Activated naive CD4-positive, alpha-beta T cell treated with anti-CD3 and anti-CD28 coated beads, Interleukin-2, amount 10 ng/mL, durations not matched to agents 7 days and 5 days (primary cell): ENCODE data around the gene LCN15.
"Not testable (repeated sequence)": the region's sequence is repeated elsewhere in the genome, so short reads cannot be mapped to it uniquely, and the experiment has no call there.

Experiments used
- CTCF ChIA-PET: fragments of 350-600 bp; sonication (Branson Sonifier 250); formaldehyde crosslinking; loops from one replicate; lab custom pipeline; 2021; ENCODE audit warnings: antibody characterized with exemption; lab: Charles Lee
- DNase-seq: peaks from one replicate; pipeline ENCODE4 v3.0.0-alpha.2; 2020
- H3K27ac Mint-ChIP-seq: one replicate; pipeline ENCODE4 v1.8.0; 2021; ENCODE audit warnings: mild to moderate bottlenecking, moderate library complexity, mixed read lengths
- H3K27me3 Mint-ChIP-seq: one replicate; pipeline ENCODE4 v1.8.0; 2021; ENCODE audit warnings: mild to moderate bottlenecking, mixed read lengths
- H3K36me3 Mint-ChIP-seq: one replicate; pipeline ENCODE4 v1.8.0; 2021; ENCODE audit warnings: mixed read lengths
- H3K4me1 Mint-ChIP-seq: one replicate; pipeline ENCODE4 v1.8.0; 2021; ENCODE audit warnings: mixed read lengths
- H3K4me3 Mint-ChIP-seq: one replicate; pipeline ENCODE4 v1.8.0; 2021; ENCODE audit warnings: mild to moderate bottlenecking, moderate library complexity, mixed read lengths
- H3K9me3 Mint-ChIP-seq: one replicate; pipeline ENCODE4 v1.8.0; 2021; ENCODE audit warnings: mixed read lengths

Gene LCN15

GRCh38 chr9:136776947-136777346 lies 12.6 kb upstream of the LCN15 start:
- no peak for DNase-seq
- H3K27ac Mint-ChIP-seq: no peak overlapping the region
- H3K9me3 Mint-ChIP-seq: peaks cover 11% of the 10 kb centered on the region
- no peak overlapping the region for H3K4me3 Mint-ChIP-seq
- H3K27me3 Mint-ChIP-seq: peaks cover 53% of the 10 kb centered on the region
- H3K36me3 Mint-ChIP-seq: no peaks in the 10 kb centered on the region
- CTCF ChIA-PET: interaction anchor here (0.6 to 3.4 kb wide), 7 partner anchors 8 to 290 kb away, joined by 3 to 24 read pairs (median 8); partner anchors contain the start of genes LCN15 and LCN8
- H3K4me1 Mint-ChIP-seq: peaks cover 4% of the 10 kb centered on the region

DNA sequence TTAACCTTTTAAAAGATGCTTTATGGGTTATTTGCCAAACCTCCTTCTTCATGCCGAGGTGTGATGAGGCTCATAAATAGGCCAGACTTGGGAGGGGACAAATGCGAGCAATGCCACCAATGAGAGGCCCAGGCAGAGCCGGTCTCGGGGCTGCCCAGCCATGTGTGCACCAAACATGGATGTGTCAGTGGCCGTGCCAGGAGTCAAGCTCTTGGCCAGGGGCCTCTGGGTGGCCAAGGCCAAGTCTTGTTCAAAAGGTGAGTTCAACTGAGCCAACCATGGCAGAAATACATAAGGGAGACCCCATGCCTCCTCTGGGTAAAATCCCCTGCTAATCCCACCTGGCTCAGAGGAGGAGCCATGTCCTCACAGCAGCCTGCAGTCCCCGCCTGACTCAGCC lies 10.9 kb upstream of the LCN15 start:
- H3K27me3 Mint-ChIP-seq: peaks cover 58% of the 10 kb centered on the region
- H3K9me3 Mint-ChIP-seq: peaks cover 11% of the 10 kb centered on the region
- CTCF ChIA-PET: interaction anchor here (0.9 to 1.3 kb wide), 3 partner anchors 12 to 15 kb away, joined by 3 read pairs; no protein-coding TSS in a partner anchor

GRCh38 chr9:136774416-136775045 lies 10.2 kb upstream of the LCN15 start:
- CTCF ChIA-PET: interaction anchor here (1.1 to 1.3 kb wide), 2 partner anchors 13 to 14 kb away, joined by 3 read pairs; no protein-coding TSS in a partner anchor
- H3K9me3 Mint-ChIP-seq: peaks cover 11% of the 10 kb centered on the region
- no peaks in the 10 kb centered on the region for H3K36me3 Mint-ChIP-seq
- H3K27ac Mint-ChIP-seq: no peak overlapping the region
- no peak overlapping the region for H3K4me3 Mint-ChIP-seq
- H3K27me3 Mint-ChIP-seq: peaks cover 56% of the 10 kb centered on the region
- H3K4me1 Mint-ChIP-seq: peaks cover 4% of the 10 kb centered on the region
- no peak for DNase-seq

More for the DNA sequence above, 10.9 kb upstream of the LCN15 start:
- Mint-ChIP-seq H3K36me3 (no peaks in the 10 kb centered on the region), H3K27ac (no peak overlapping the region), H3K4me3 (no peak overlapping the region), H3K4me1 (peaks cover 4% of the 10 kb centered on the region)
- no peak for DNase-seq

DNA sequence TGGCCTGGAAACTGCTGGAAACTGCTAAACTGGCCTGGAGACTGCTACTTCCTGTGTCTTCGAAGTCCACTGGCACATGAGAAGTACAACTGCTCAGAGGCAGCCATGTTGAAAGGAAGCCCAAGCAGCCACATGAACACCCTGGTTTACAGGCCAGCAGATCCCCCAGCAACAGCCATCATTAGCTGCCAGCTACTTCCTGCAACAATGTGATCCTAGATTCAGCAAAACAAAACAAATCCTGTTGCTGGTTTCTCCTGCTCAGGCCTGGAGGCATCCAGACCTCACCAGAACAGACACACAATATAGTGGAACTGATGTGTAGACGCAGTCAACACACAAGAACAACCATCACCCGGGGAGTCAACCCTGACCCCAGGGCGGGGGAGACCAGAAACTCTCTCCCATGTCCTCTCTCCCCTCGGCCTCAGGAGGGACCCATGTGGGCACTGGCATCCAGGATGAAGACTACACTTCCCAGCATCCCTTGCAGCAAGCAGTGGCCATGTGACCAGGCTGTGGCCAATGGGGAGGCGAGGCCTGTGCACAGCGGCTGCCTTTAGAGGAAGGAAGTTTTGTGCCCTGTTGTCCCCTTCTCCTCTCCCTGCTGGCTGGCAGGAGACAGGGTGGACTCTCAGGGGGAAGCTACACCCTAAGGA lies 9.2 kb upstream of the LCN15 start:
- H3K9me3 Mint-ChIP-seq: peaks cover 11% of the 10 kb centered on the region
- no peak overlapping the region for H3K4me3 Mint-ChIP-seq
- peak; percentile 42 for DNase-seq
- peaks cover 50% of the 10 kb centered on the region for H3K27me3 Mint-ChIP-seq
- H3K4me1 Mint-ChIP-seq: peaks cover 4% of the 10 kb centered on the region
- no peaks in the 10 kb centered on the region for H3K36me3 Mint-ChIP-seq
- CTCF ChIA-PET: no interaction called here
- no peak overlapping the region for H3K27ac Mint-ChIP-seq

- CTCF ChIA-PET: interaction anchor here (2.1 to 2.5 kb wide), 2 partner anchors 16 to 263 kb away, joined by 5 to 8 read pairs; no protein-coding TSS in a partner anchor
- Mint-ChIP-seq H3K27me3 (peaks cover 55% of the 10 kb centered on the region), H3K36me3 (no peaks in the 10 kb centered on the region), H3K4me1 (peaks cover 6% of the 10 kb centered on the region), H3K4me3 (no peak overlapping the region), H3K27ac (no peak overlapping the region), H3K9me3 (peaks cover 11% of the 10 kb centered on the region)
- no peak for DNase-seq
Measured at GRCh38 chr9:136771907-136772415, 7.6 kb upstream of the LCN15 start.

GRCh38 chr9:136769710-136770191 lies 5.4 kb upstream of the LCN15 start:
- Mint-ChIP-seq H3K4me3 (no peak overlapping the region), H3K36me3 (no peaks in the 10 kb centered on the region), H3K4me1 (peaks cover 13% of the 10 kb centered on the region), H3K9me3 (peaks cover 11% of the 10 kb centered on the region), H3K27ac (no peak overlapping the region), H3K27me3 (peaks cover 59% of the 10 kb centered on the region)
- CTCF ChIA-PET: interaction anchor here (0.7 to 2.8 kb wide), 6 partner anchors 9 to 265 kb away, joined by 3 to 20 read pairs (median 4); no protein-coding TSS in a partner anchor
- DNase-seq: peak; percentile 70

- H3K4me1 Mint-ChIP-seq, H3K36me3 Mint-ChIP-seq, H3K4me3 Mint-ChIP-seq, H3K9me3 Mint-ChIP-seq: not testable (repeated sequence)
- H3K27me3 Mint-ChIP-seq: peaks cover 60% of the 10 kb centered on the region
- H3K27ac Mint-ChIP-seq: peak overlapping the region; percentile 6
- CTCF ChIA-PET: interaction anchor here (0.9 to 1.8 kb wide), 6 partner anchors 11 to 329 kb away, joined by 3 to 8 read pairs (median 4); no protein-coding TSS in a partner anchor
- peak; percentile 68 for DNase-seq
Measured at GRCh38 chr9:136766410-136767120, 2.2 kb upstream of the LCN15 start.

DNA sequence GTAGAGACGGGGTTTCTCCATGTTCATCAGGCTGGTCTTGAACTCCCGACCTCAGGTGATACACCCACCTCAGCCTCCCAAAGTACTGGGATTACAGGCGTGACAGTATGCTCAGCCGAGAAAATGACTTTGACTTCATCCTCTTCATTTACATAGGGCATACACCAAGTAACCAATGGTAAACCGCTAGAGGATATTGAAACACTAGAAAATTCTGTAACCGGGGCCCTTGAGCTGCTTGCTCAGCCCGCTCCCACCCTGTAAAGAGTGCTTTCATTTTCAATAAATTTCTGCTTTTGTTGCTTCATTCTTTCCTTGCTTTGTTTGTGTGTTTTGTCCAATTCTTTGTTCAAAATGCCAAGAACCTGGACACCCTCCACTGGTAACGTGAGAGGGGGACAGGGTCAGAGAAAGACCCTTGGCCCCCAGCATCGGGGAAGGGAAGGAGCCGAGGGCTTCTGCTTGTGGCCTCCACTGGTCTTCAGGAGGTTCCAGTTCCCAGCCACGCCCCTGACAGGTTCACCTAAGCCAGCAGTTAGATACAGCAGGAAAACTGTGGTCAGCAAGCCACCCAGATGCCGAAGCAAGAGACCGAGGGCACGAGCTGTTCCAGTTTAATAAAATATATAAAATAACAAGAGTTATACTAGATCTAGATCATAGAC lies 1.6 kb upstream of the LCN15 start:
- not testable (repeated sequence) for H3K9me3 Mint-ChIP-seq, DNase-seq, H3K4me3 Mint-ChIP-seq, H3K4me1 Mint-ChIP-seq, H3K36me3 Mint-ChIP-seq, H3K27ac Mint-ChIP-seq
- CTCF ChIA-PET: interaction anchor here (0.9 to 1.6 kb wide), 5 partner anchors 12 to 330 kb away, joined by 3 to 8 read pairs (median 4); no protein-coding TSS in a partner anchor
- H3K27me3 Mint-ChIP-seq: peaks cover 61% of the 10 kb centered on the region

- peaks cover 9% of the 10 kb centered on the region for H3K4me1 Mint-ChIP-seq
- H3K9me3 Mint-ChIP-seq: no peaks in the 10 kb centered on the region
- CTCF ChIA-PET: interaction anchor here (2.1 kb wide), 1 partner anchor 13 kb away, joined by 7 read pairs; no protein-coding TSS in a partner anchor
Measured at GRCh38 chr9:136765041-136765440, 723 bp upstream of the LCN15 start.

DNA sequence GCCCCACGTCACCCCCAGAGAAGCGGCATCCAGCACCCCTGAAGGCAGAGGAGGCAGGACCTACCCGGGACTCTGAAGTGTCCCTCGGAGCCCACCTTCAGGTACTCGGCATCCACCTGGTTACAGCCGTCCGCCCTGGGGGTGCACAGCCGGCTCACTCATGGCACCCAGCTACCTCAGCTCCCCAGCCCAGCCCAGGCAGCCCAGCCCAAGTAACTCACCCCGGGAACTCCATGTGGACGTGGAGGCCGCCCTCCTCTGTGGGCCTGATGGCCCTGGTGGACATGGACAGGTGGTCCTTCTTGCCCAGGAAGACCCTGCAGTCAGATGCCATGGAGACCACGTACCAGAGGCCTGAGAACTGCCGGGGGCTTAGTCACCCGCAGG lies 676 bp downstream of the LCN15 start:
- Mint-ChIP-seq H3K4me1 (peaks cover 9% of the 10 kb centered on the region), H3K27me3 (peaks cover 57% of the 10 kb centered on the region), H3K36me3 (no peaks in the 10 kb centered on the region), H3K9me3 (no peaks in the 10 kb centered on the region), H3K27ac (no peak overlapping the region), H3K4me3 (no peak overlapping the region)
- DNase-seq: no peak
- CTCF ChIA-PET: interaction anchor here (1.0 to 2.1 kb wide), 2 partner anchors 15 to 24 kb away, joined by 3 to 7 read pairs; no protein-coding TSS in a partner anchor

More at GRCh38 chr9:136765041-136765440, 723 bp upstream of the LCN15 start:
- Mint-ChIP-seq H3K27ac (no peak overlapping the region), H3K36me3 (no peaks in the 10 kb centered on the region), H3K27me3 (peaks cover 59% of the 10 kb centered on the region), H3K4me3 (no peak overlapping the region)
- DNase-seq: no peak

GRCh38 chr9:136762915-136763648 lies 1.2 kb downstream of the LCN15 start:
- peak; percentile 60 for DNase-seq
- H3K9me3 Mint-ChIP-seq: no peaks in the 10 kb centered on the region
- peaks cover 51% of the 10 kb centered on the region for H3K27me3 Mint-ChIP-seq
- no peak overlapping the region for H3K4me3 Mint-ChIP-seq
- no peak overlapping the region for H3K27ac Mint-ChIP-seq
- peaks cover 9% of the 10 kb centered on the region for H3K4me1 Mint-ChIP-seq
- H3K36me3 Mint-ChIP-seq: no peaks in the 10 kb centered on the region
- CTCF ChIA-PET: interaction anchor here (2.1 kb wide), 1 partner anchor 15 kb away, joined by 7 read pairs; no protein-coding TSS in a partner anchor

- peaks cover 9% of the 10 kb centered on the region for H3K4me1 Mint-ChIP-seq
- no peaks in the 10 kb centered on the region for H3K36me3 Mint-ChIP-seq
- no peak overlapping the region for H3K27ac Mint-ChIP-seq
- H3K27me3 Mint-ChIP-seq: peaks cover 43% of the 10 kb centered on the region
- CTCF ChIA-PET: interaction anchor here (1.6 to 2.7 kb wide), 2 partner anchors 12 to 33 kb away, joined by 5 to 8 read pairs; no protein-coding TSS in a partner anchor
- no peak overlapping the region for H3K4me3 Mint-ChIP-seq
- no peak for DNase-seq
- H3K9me3 Mint-ChIP-seq: no peaks in the 10 kb centered on the region
Measured at GRCh38 chr9:136762221-136762691, 2.1 kb downstream of the LCN15 start.
